Activated CD8-positive, alpha-beta memory T cell treated with anti-CD3 and anti-CD28 coated beads, Interleukin-2, amount 10 ng/mL, durations not matched to agents 7 days and 5 days (primary cell): ENCODE measurements around the gene CDT1. TPM values are rescaled to one million over a fixed set of nuclear protein-coding genes. Genes with fewer than 3 reads are reported as not detected.
"Not testable (repeated sequence)": the region's sequence is repeated elsewhere in the genome, so short reads cannot be mapped to it uniquely, and the experiment has no call there.

Experiments used
- ATAC-seq: fragments of 150-1000 bp; cut with Tn5 transposase; one replicate; pipeline ENCODE4 v1.10.0; 2021; ENCODE audit warnings: moderate library complexity
- CTCF ChIA-PET: fragments of 350-600 bp; sonication (Branson Sonifier 250); formaldehyde crosslinking; loops from one replicate; lab custom pipeline; 2021; ENCODE audit warnings: antibody characterized with exemption; lab: Charles Lee
- DNase-seq: peaks from one replicate; pipeline ENCODE4 v3.0.0-alpha.2; 2020
- H3K27ac Mint-ChIP-seq: one replicate; pipeline ENCODE4 v1.8.0; 2021; ENCODE audit warnings: mild to moderate bottlenecking, mixed read lengths
- H3K27me3 Mint-ChIP-seq: one replicate; pipeline ENCODE4 v1.8.0; 2021; ENCODE audit warnings: mixed read lengths
- H3K36me3 Mint-ChIP-seq: one replicate; pipeline ENCODE4 v1.8.0; 2021; ENCODE audit warnings: mild to moderate bottlenecking, mixed read lengths
- H3K4me1 Mint-ChIP-seq: one replicate; pipeline ENCODE4 v1.8.0; 2021; ENCODE audit warnings: mixed read lengths
- H3K4me3 Mint-ChIP-seq: one replicate; pipeline ENCODE4 v1.8.0; 2021; ENCODE audit warnings: mild to moderate bottlenecking, moderate library complexity, mixed read lengths
- H3K9me3 Mint-ChIP-seq: one replicate; pipeline ENCODE4 v1.8.0; 2022; ENCODE audit warnings: low read depth, mixed read lengths
- total RNA-seq, 2 experiments: library from RNA; stranded (reverse); gene quantifications; one replicate each; pipeline ENCODE4 v1.2.3, GENCODE V29; 2021

The CDT1 gene
- total RNA-seq, 2 experiments from 2014 or later: 124 to 191 TPM

GRCh38 chr16:88823646-88824045 lies 20.1 kb downstream of the CDT1 start:
- H3K27ac Mint-ChIP-seq, H3K4me1 Mint-ChIP-seq, H3K27me3 Mint-ChIP-seq, H3K36me3 Mint-ChIP-seq, H3K4me3 Mint-ChIP-seq, H3K9me3 Mint-ChIP-seq, CTCF ChIA-PET, DNase-seq, ATAC-seq: not testable (repeated sequence)

GRCh38 chr16:88824256-88825077 lies 20.9 kb downstream of the CDT1 start:
- CTCF ChIA-PET: no interaction called here
- Mint-ChIP-seq H3K27ac (no peak overlapping the region), H3K4me1 (no peaks in the 10 kb centered on the region), H3K36me3 (no peaks in the 10 kb centered on the region), H3K4me3 (no peak overlapping the region), H3K27me3 (no peaks in the 10 kb centered on the region), H3K9me3 (no peaks in the 10 kb centered on the region)
- DNase-seq (no peak), ATAC-seq (no peak)

GRCh38 chr16:88825146-88825545 lies 21.6 kb downstream of the CDT1 start:
- Mint-ChIP-seq H3K27ac (no peak overlapping the region), H3K4me1 (no peaks in the 10 kb centered on the region), H3K27me3 (no peaks in the 10 kb centered on the region), H3K4me3 (no peak overlapping the region), H3K36me3 (no peaks in the 10 kb centered on the region), H3K9me3 (no peaks in the 10 kb centered on the region)
- DNase-seq (no peak), ATAC-seq (no peak)
- CTCF ChIA-PET: no interaction called here

GRCh38 chr16:88826070-88826840 lies 22.7 kb downstream of the CDT1 start:
- Mint-ChIP-seq H3K27ac (no peak overlapping the region), H3K4me1 (no peaks in the 10 kb centered on the region), H3K36me3 (no peaks in the 10 kb centered on the region), H3K4me3 (no peak overlapping the region), H3K27me3 (no peaks in the 10 kb centered on the region), H3K9me3 (no peaks in the 10 kb centered on the region)
- DNase-seq (no peak), ATAC-seq (no peak)
- CTCF ChIA-PET: no interaction called here

GRCh38 chr16:88827727-88828126 lies 24.1 kb downstream of the CDT1 start:
- Mint-ChIP-seq H3K36me3 (no peaks in the 10 kb centered on the region), H3K27ac (no peak overlapping the region), H3K4me3 (no peak overlapping the region), H3K27me3 (no peaks in the 10 kb centered on the region), H3K9me3 (no peaks in the 10 kb centered on the region), H3K4me1 (no peaks in the 10 kb centered on the region)
- CTCF ChIA-PET: interaction anchor here (0.6 to 1.4 kb wide), 3 partner anchors 9 to 1247 kb away, joined by 3 to 4 read pairs (median 4); partner anchors contain the start of gene APRT
- no peak for DNase-seq
- ATAC-seq: no peak

GRCh38 chr16:88828711-88829110 lies 25.1 kb downstream of the CDT1 start:
- no peak overlapping the region for H3K4me3 Mint-ChIP-seq
- H3K4me1 Mint-ChIP-seq: no peaks in the 10 kb centered on the region
- CTCF ChIA-PET: interaction anchor here (1.4 kb wide), 1 partner anchor 17 kb away, joined by 4 read pairs; the partner anchor contains the start of gene APRT
- H3K9me3 Mint-ChIP-seq: no peaks in the 10 kb centered on the region
- H3K27me3 Mint-ChIP-seq: no peaks in the 10 kb centered on the region
- no peaks in the 10 kb centered on the region for H3K36me3 Mint-ChIP-seq
- H3K27ac Mint-ChIP-seq: no peak overlapping the region
- ATAC-seq (no peak), DNase-seq (no peak)

GRCh38 chr16:88830258-88830657 lies 26.7 kb downstream of the CDT1 start:
- no peaks in the 10 kb centered on the region for H3K9me3 Mint-ChIP-seq
- no peaks in the 10 kb centered on the region for H3K36me3 Mint-ChIP-seq
- no peak overlapping the region for H3K27ac Mint-ChIP-seq

GRCh38 chr16:88830783-88831182 lies 27.2 kb downstream of the CDT1 start:
- no peak for ATAC-seq
- Mint-ChIP-seq H3K4me1 (no peaks in the 10 kb centered on the region), H3K4me3 (no peak overlapping the region), H3K27me3 (no peaks in the 10 kb centered on the region), H3K9me3 (no peaks in the 10 kb centered on the region), H3K27ac (no peak overlapping the region), H3K36me3 (no peaks in the 10 kb centered on the region)
- CTCF ChIA-PET: no interaction called here
- DNase-seq: no peak

More at GRCh38 chr16:88830258-88830657, 26.7 kb downstream of the CDT1 start:
- no peaks in the 10 kb centered on the region for H3K27me3 Mint-ChIP-seq
- no peak for ATAC-seq
- DNase-seq: no peak
- CTCF ChIA-PET: interaction anchor here (0.7 kb wide), 1 partner anchor 28 kb away, joined by 3 read pairs; no protein-coding TSS in a partner anchor
- no peaks in the 10 kb centered on the region for H3K4me1 Mint-ChIP-seq
- H3K4me3 Mint-ChIP-seq: no peak overlapping the region

- no peak for ATAC-seq
Measured at GRCh38 chr16:88831838-88832237, 28.2 kb downstream of the CDT1 start.

GRCh38 chr16:88833086-88833485 lies 29.5 kb downstream of the CDT1 start:
- no peaks in the 10 kb centered on the region for H3K27me3 Mint-ChIP-seq
- no peaks in the 10 kb centered on the region for H3K36me3 Mint-ChIP-seq
- DNase-seq: no peak
- ATAC-seq: no peak
- no peak overlapping the region for H3K27ac Mint-ChIP-seq
- CTCF ChIA-PET: no interaction called here
- H3K4me1 Mint-ChIP-seq: no peaks in the 10 kb centered on the region
- no peaks in the 10 kb centered on the region for H3K9me3 Mint-ChIP-seq
- no peak overlapping the region for H3K4me3 Mint-ChIP-seq

More at GRCh38 chr16:88831838-88832237, 28.2 kb downstream of the CDT1 start:
- H3K4me3 Mint-ChIP-seq: no peak overlapping the region
- no peaks in the 10 kb centered on the region for H3K27me3 Mint-ChIP-seq
- no peaks in the 10 kb centered on the region for H3K4me1 Mint-ChIP-seq
- CTCF ChIA-PET: no interaction called here
- no peak overlapping the region for H3K27ac Mint-ChIP-seq
- no peaks in the 10 kb centered on the region for H3K36me3 Mint-ChIP-seq
- DNase-seq: no peak
- no peaks in the 10 kb centered on the region for H3K9me3 Mint-ChIP-seq

- ATAC-seq (no peak), DNase-seq (no peak)
- no peak overlapping the region for H3K27ac Mint-ChIP-seq
- H3K27me3 Mint-ChIP-seq: no peaks in the 10 kb centered on the region
- CTCF ChIA-PET: no interaction called here
- no peaks in the 10 kb centered on the region for H3K9me3 Mint-ChIP-seq
- no peak overlapping the region for H3K4me3 Mint-ChIP-seq
- H3K4me1 Mint-ChIP-seq: no peaks in the 10 kb centered on the region
- no peaks in the 10 kb centered on the region for H3K36me3 Mint-ChIP-seq
Measured at GRCh38 chr16:88834670-88835069, 31.1 kb downstream of the CDT1 start.

GRCh38 chr16:88835383-88835782 lies 31.8 kb downstream of the CDT1 start:
- no peak for ATAC-seq
- H3K4me1 Mint-ChIP-seq: no peaks in the 10 kb centered on the region
- H3K27ac Mint-ChIP-seq: no peak overlapping the region

GRCh38 chr16:88835818-88836217 lies 32.2 kb downstream of the CDT1 start:
- Mint-ChIP-seq H3K36me3 (no peaks in the 10 kb centered on the region), H3K27ac (no peak overlapping the region), H3K27me3 (no peaks in the 10 kb centered on the region), H3K4me1 (no peaks in the 10 kb centered on the region), H3K9me3 (no peaks in the 10 kb centered on the region), H3K4me3 (no peak overlapping the region)
- CTCF ChIA-PET: no interaction called here
- no peak for DNase-seq
- no peak for ATAC-seq

More at GRCh38 chr16:88835383-88835782, 31.8 kb downstream of the CDT1 start:
- Mint-ChIP-seq H3K4me3 (no peak overlapping the region), H3K36me3 (no peaks in the 10 kb centered on the region), H3K9me3 (no peaks in the 10 kb centered on the region), H3K27me3 (no peaks in the 10 kb centered on the region)
- CTCF ChIA-PET: no interaction called here
- DNase-seq: no peak
